ENCODE measurements around the gene FHOD3.

FHOD3 gene

DNA sequence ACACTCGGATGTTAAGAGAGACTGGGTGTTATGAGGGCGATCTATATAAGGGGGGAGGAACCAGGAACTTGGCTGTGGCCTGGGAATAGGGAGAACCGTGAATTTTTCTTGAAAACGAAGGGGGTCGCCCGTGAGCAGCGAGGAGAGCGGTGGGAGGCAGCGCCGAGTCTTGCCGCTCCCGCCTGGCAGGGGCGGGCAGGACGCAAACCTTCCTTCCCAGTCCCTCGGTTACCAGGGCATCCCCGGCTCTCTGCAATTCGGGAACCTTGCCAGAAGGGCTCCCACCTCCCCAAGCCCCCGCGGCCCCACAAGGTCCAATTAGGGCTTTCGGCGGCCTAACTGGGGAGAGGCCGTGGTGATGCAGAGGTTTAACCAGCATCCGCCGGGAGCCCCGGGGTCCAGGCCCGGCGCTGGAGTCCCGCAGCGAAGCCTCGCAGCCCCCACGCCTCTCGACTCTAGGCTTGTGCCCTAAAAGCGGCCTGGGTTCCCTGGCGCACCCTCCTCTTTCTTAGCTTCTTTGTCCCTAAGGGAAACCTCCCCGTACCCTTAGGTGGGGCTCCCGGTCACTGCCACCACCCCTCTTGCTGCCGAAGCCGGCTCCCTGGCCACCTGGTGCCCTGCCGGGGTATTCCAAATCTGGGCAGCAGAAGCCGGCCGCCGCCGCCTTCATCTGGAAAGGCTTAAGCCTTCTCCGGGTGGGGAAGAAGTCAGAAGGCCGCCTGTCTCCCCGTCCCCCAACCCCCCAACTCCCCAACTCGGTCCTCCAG lies 680 bp upstream of the FHOD3 start:
- DNase-seq (ENCODE audit: low spot score), result no peak

DNA sequence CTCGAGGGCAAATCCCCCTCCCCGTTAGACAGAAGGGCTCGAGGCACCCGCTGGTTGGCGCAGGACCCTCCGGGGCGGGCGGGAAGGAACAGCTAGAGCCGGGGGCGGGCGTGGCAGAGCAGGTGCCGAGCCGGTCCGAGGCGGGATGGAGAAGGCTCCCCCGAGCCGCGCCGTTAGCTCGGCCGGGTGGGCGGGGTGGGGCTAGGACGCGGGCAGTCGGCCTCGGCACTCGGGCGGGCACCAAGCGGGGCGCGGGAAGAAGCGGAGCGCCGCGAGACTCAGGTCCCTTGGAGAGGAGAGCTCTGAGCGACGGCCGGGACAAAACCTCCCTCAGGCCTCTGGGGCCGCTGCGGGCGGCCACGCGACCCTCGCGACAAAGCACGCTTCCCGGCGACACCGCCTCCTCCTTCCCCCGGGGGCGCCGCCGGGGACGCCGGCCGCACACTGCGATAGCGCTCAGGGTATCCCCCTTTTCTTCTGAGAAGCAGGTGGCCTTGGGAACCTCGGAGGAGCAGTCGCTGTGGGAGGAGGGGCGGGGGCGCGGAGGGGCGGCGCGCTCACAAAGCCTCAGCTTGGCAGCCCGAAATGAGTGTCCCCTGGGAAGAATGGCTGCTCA lies 721 bp downstream of the FHOD3 start:
- no peak for DNase-seq (ENCODE audit: low spot score)

DNA sequence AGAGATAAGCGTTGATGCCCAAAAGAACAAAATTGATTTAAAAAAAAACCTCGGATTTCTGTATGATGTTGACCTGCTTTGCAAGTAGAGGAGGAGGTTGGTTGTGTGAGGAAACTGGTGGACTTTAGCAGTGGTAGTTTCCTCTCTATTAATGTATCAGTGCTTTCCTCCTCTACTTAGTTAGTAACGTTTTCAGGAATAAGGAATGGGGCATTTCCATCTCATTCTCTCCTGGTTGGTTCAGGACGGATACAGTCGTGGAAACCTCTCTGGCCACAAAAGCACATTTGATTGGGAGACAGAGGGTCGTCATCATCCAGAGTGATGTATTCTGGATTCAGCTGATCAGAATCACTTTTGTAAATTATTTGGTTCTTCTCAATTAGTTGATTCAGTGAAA lies 1.5 kb downstream of the FHOD3 start:
- no peak for DNase-seq (ENCODE audit: low spot score)

DNA sequence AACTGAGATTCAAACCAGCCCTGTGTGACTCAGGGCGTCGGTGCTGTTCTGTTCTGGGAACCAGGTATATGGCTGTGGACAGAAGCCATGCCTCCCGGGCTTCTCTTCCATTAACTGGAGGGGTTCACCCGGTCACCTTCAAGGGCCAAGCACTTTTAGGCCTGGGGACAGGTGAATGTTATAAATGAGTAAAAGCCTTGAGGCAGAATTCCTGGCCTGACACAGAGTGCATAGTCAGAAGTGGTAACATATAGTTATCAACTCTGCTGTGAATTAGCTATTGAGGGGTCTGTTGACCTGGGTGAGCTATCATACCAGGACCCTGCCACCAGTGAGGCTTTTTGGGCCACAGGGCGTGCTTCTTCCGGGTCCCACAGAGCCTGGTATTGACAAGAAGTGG lies 2.7 kb downstream of the FHOD3 start:
- no peak for DNase-seq (ENCODE audit: low spot score)

DNA sequence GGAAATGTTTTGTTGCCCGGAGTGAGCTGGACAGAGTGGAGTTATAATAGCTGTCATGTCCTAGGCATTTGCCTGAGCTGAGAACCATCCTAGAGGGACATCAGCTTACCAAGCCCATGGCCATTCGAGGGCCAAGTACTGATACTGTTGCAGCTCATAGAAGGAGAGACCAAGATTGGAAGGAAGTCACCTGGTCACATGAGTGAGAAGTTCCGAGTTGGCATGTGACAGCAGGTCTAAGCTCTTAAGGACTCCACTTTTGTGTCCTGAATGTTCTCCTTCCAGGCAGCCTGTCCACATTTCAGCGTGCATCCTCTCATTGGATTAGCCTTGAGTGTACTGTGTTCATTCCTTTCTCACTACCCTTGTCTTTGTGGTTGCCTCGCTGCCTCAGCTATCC lies 4.4 kb downstream of the FHOD3 start:
- no peak for DNase-seq (ENCODE audit: low spot score)

DNA sequence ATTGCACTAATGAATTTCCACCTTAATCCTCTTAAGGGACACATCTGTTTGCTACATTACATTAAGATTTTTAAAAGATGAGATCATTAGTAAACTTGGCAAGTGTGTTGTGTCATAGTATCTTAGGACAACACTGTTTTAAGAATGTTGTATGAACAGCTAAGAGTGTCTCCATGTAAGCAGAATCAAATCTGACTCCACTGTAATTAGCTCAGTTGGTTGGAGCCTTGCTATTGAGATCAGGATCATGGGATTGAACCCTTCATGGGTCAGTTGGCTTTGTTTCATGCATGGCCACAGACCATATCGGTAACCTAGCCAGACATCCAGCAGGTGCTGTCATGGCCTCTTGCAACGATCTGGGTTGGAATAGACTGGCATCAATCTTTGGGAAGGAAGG lies 5.2 kb downstream of the FHOD3 start:
- DNase-seq (ENCODE audit: low spot score), result no peak

DNA sequence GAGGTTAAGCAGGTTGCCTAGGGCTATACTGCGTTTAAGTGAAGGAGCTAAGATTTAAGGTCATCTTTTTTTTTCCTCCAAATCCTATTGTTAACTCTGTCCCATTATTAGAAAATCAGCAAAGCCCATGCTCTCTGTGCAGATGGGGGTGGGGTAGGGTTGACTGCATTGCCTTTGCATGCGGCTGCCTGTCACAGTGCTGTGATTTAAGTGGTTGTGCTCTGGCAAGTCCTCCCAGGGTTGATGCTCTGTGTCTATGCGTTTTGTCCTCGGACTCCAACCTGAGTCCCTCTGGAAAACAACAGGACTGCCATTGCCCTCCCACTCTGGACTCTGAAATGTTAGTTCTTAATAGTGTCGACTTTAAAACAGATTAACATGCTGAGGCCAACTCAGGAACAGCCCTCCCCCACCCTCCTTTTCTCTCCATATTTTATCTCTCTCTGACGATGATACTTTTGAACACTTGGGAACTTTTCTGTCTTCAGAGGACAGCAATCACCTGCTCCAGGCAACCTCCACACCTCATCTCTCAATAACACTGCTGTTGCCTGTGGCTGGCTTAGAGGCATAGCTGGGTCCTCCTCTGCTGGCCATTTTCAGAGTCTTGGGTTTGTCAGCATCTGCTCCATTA lies 5.8 kb downstream of the FHOD3 start:
- DNase-seq (ENCODE audit: low spot score), result no peak

DNA sequence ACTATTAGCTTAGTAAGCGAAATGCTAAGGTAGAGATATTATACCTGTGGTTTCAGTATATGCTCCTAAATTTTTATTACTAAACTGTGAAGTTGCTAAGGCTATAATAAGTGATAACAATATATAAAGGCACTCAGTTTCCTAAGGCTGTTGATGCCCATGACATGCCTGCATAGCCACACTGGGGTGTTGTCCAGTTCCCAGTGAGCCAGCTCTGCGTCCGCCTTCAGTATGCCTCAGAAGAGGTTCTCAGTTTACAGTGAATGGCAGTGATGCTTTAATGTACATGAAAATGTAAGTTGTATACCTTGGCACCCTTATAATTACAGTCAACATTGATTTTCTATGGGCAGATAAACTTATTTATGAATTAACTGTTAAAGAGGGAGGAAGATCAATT lies 7.2 kb downstream of the FHOD3 start:
- no peak for DNase-seq (ENCODE audit: low spot score)

DNA sequence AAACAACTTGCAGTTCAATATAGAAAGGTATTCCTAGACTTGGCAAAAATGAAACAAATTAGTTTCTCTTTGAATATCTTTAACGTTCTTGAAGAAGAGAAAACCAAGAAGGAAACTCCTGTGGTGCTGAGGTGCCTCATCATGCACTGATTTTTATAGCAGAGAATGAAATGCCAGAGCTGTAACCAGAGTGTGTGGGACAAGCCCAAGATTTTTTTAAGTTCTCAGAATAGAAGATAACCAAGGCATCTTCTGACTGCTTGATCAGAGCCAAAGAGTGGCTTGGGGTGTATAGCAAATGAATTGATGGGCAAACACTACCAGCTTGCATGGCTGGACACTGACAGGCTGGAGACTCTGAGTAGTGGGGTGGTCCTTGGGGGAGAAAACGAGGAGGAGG lies 7.9 kb downstream of the FHOD3 start:
- no peak for DNase-seq (ENCODE audit: low spot score)

DNA sequence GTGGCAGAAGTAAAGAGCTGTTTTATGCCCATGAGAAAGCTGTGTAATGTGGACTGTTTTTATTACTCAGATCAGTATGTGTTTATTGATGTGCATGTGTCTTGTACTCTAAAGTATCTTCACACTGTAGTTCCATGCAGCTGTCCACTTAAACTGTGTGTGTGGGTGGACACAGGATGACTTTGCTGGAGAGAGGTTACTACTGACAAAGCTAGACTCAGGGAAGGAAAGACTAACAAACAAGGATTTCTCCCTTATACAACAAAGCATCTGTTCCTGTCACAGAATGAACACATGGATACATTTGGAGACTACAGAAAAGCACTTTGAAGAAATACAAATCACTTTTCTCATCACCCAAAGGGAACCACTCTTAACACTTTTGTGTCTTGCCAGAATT lies 10.0 kb downstream of the FHOD3 start:
- DNase-seq (ENCODE audit: low spot score), result no peak

DNA sequence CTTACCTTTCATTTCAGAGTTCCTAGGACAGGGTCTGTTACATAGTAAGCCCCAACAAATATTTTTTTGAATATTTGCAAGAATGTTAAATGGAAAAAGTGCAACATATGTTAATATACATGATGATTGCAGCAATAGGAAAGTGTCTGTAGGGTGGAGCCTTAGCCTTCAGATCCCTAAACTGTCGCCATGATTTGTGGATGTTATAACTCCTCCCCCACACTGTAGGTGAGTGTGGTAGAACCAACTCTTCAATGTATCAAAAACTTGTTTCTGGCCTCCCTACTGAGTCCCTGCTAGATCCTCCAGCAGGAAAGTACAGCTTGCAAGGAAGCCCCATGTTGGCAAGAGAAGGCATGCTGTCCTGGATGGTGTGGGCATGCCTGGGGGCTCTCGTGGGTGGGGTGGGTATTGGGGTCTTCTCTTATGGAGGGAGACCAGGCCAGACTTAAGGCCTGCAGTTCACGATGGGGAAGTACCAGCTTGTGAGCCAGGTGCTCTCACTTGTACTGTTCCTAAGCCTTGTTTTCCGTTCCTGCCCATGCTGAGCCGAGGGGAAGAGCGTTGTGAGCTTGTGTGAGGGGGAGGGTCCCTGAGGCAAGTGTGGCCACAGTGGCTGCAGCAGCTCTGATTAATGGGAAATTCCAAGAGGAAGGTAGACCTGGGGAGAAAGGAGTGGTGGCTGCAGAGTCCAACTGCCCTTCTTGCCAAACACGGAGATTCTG lies 11.4 kb downstream of the FHOD3 start:
- DNase-seq (ENCODE audit: low spot score), result no peak

DNA sequence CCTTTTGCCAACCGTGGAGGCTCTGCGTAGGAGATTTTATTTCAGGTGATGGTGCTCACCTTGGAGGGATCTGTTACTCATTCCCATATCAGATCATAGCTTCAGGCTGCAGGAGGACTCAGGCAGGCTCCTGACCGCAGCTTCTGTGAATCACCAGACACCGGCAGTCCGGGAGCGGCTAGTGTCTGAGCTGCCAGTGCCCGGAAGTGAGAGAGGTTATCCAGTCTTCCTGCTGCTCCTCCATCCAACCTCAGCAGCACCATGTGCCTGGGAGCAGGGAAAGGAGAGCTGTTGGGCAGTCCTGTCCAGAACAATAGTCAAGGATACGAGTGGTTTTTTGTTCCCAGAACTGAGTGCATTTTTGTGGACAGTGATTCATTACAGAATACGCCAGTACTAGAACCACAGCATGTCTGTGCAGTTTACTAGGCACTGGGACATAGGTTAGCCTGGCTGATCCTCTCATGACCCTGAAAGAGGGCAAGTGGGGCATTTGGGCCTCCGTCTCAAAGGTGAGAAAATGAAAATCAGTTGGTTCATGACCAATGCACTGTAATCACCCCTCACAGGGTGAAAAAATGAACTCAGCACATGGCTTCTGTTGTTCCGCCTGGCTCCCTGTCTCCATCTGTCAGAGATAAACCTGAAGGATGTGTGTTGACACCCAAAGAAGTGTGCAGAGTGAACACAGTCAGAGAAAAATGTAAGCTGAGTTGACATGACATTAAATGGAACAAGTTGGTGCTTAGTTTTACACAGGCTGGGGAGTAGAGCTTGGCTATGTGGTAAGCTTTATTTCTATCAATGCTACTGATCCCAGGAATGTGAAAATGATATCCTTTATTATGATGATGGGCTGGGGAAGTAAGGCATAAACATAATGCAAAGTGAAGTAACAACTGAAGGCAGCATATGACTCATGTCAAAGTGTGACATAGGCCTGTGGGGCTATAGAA lies 12.2 kb downstream of the FHOD3 start:
- DNase-seq (ENCODE audit: low spot score), result no peak

DNA sequence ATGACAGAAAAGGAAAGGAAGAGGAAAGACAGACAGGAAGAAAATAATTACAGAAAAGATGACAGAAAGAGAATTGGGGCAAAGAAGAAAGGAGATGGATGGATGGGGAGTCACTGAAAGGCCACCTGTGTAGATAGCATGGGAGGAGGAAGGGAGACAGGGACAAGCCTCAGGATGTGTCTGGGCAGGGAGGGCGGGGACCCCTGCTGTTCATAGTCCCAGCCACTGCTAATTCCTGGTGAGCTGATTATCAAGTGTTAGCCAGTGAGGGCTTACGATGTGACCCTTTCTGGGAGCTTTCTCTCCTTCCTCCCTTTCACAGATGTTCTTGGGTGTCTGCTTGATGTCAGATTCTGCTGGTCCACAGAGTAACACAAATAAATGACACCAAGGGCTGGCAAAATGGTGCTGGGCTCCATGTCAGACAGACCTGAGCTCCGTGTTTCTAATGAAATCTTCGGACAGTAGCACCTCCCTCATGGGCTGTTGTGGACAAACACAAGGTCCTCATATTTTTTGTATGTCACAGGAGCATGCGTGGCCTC lies 13.6 kb downstream of the FHOD3 start:
- DNase-seq (ENCODE audit: low spot score), result no peak

DNA sequence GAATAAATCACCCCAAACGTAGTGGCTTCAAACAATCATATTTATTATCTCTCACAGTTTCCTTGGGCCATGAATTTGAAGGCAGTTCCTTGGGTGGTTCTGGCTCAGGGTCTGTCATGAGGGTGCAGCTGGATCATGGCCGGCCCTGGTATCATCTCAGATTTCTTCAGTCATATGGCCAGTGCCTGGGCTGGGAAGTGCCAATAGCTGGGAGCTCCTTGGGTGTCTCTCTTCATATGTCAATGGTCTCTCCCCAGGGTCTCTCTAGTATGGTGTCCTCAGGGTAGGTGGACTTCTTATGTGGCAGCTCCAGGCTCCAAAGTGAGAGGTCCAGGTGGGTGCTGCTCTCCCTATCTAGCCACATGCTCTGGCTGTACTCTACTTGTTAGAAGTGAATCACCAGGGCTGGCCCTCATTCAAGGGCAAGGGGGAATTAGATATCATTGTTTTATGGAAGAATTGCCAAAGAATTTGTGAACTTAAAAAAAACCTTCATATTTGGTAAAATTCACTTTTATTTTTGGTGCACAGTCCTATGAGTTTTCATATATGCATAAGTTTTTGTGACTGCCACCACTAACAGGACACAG lies 15.4 kb downstream of the FHOD3 start:
- no peak for DNase-seq (ENCODE audit: low spot score)

DNA sequence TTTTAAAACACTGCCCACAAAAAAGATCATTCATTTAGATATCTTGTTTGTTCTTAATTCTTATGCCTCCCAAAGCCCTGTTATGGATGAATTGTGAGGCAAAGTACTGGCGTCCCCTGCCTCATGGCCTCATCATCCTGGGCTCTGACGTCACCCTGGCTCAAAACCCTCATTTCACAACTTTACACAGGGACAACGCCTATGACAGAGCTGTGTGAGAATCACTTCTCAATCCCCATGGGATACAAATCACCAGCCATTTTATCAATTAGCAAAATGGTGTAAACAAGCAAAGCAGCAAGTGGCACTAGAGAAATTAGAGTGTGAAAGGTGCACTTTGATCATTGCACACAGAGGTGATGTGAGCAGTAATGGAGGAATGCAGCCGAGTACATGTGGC lies 16.6 kb downstream of the FHOD3 start:
- DNase-seq (ENCODE audit: low spot score), result no peak

DNA sequence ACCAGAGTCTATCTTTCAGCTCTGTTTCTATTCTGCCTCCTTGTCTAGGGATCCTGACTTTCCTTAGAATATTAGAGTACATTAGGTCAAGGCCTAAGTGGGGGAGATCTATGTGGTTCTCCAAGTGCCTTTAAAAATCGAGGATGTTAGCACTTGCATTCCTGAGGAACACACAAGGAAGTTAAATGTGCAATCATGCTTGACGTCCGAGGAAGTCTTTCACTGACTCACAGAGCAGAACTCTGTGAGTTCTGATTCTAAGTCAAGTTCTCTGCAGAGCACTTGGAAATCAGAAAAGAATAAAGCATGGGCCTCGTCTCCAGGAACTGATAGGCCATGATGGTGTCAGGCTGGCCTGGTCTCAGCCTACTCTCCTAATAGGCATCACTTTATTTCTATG lies 17.2 kb downstream of the FHOD3 start:
- DNase-seq (ENCODE audit: low spot score), result no peak

DNA sequence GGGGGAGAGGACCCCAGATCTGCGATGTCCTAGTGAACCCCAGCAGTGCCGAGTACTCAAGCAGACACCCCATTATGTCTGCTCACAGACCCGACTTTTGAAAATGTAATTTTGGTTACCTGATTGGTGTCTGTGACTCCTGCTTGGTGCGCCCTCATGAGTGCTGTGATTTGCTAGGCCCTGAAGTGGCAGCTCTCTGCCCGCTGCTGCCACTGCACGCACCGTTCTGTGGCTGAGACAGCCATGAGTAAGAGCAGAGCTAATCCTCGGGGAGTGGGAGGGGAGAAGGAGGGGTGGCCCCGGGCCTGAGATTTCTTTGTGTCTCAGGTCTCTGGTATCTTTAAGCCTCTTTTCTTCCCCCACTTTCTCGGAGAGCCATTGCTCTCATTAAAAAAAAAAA lies 18.2 kb downstream of the FHOD3 start:
- DNase-seq (ENCODE audit: low spot score), result no peak

DNA sequence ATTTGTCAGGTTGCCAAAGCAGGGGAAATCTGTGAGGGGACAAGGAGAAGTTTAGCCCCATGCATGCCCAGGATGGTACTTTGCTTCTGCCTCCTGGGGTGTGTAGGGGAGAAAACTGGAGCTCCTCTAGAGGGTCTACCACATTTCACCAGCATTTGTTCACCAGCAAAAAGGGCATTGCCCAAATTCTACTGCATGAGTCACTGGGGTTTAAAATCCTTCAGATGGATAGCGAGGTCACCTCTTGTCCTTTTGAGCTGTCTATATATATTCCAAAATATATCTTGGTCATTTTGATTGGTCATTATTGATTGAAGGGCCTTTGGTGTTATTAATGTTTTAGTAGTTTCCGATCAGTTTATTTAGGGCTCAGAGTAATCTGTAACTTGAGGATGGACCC lies 18.7 kb downstream of the FHOD3 start:
- no peak for DNase-seq (ENCODE audit: low spot score)

DNA sequence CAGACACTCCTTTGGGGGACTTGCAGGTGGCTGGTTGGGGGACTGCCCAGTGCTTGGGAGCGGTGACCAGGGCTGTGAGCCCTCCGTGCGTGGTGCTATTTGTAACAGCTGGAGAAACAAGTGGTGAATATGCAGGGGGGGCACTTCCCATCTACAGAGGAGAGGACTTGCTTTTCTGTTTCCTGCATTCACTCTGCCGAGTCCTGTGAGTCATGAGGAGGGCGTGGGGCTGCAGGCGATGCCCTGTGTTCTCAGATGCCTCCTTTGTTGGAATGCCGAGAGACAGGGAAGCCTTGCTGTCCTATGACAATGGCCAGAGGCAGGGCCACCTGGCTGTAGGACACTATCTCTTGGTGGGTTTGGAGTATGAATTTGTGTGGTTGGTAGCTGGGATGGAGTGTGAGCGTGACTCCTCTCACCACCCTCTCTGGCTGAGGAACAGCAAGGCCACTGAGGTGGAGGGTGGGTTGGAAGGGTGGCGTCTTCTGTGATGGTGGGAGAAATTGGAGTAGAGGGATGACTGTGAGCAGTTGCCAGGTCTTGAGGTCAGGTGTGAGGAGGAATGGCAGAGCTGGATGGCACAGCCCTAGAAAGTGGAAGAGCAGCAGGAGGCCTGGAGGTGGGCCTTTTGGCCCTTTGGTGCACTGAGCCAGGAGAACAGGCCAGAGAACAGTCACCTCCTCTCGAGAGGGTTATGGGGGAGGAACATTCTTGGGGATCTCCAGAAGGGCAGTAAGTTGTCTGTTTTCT lies 24.3 kb downstream of the FHOD3 start:
- no peak for DNase-seq (ENCODE audit: low spot score)

DNA sequence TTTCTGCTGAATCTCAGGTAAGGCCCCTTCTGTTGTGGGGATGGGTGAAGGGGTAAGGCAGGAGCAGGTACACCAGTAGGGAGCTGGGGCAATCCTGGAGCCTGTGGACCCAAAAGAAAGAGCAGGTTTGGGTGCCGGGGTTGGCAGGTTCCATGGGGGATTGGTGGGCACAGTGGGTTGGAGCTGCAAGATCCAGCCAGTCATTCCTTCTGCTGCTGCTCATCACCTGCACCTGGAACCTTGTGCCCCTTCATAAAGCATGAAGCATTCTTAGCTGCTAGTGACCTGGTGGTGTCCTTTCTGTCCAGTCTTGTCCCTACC lies 24.9 kb downstream of the FHOD3 start:
- DNase-seq (ENCODE audit: low spot score), result no peak

DNA sequence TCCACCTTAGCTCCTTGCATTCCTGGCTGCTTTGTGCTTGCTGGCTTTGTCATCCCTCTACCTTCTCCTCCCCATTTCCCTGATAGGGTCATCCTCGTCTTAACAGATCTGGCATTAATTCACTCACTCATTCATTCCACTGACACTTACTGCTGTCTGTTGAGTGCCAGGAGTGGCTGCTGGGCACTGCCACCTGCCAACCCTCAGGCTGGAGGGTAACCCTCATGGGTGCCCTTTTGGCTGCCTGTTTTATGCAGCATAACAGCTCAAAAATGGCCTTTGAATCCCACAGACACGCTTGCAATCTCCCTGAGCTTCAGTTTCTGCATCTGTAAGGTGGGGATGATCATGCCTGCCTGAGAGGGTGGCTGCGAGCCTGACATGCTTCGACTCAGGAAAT lies 25.2 kb downstream of the FHOD3 start:
- DNase-seq (ENCODE audit: low spot score), result no peak

Data from activated CD4-positive, alpha-beta T cell treated with anti-CD3 and anti-CD28 coated beads, Interleukin-2, Interleukin-4, amounts not matched to agents 100 ng/mL and 50 ng/mL, durations not matched to agents 16 hours and 8 hours (primary cell).